ENCODE results near the gene THOC6. TPM values are rescaled to one million over a fixed set of nuclear protein-coding genes. Genes with fewer than 3 reads are reported as not detected.
"Not testable (repeated sequence)": the region's sequence is repeated elsewhere in the genome, so short reads cannot be mapped to it uniquely, and the experiment has no call there.

THOC6 gene
- total RNA-seq, 1 donor from 2014 or later, result 22.6 TPM

GRCh38 chr16:3054965-3055733 is 31.3 kb downstream of the THOC6 start:
- DNase-seq (ENCODE audit: extremely low spot score in 2 of 2), result no peak
- no peaks in the 10 kb centered on the region for H3K36me3 ChIP-seq
- intact Hi-C loops (cut with DNase I), result loop anchor here (5.0 kb wide), 2 partner anchors 57 to 107 kb away; partner anchors contain the start of gene ZNF205
- peaks cover 19% of the 10 kb centered on the region for H3K4me1 ChIP-seq
- no peaks in the 10 kb centered on the region for H3K9me3 ChIP-seq
- H3K27ac ChIP-seq, result no peak overlapping the region
- H3K27me3 ChIP-seq, result no peaks in the 10 kb centered on the region
- H3K4me3 ChIP-seq, result no peak overlapping the region
- TF ChIP-seq POLR2AphosphoS5 (IDR thresholded peaks at IDR 0.05; ENCODE audit: insufficient read depth in 1 of 2, low read depth in 1 of 2), result no peak
- no peak for TF ChIP-seq CTCF (IDR thresholded peaks at IDR 0.05)
- TF ChIP-seq POLR2A (IDR thresholded peaks at IDR 0.05), result no peak

GRCh38 chr16:3055734-3056115 is 31.9 kb downstream of the THOC6 start:
- not testable (repeated sequence) for DNase-seq (ENCODE audit: extremely low spot score in 2 of 2); H3K27me3 ChIP-seq; H3K36me3 ChIP-seq; H3K4me3 ChIP-seq; H3K9me3 ChIP-seq; H3K27ac ChIP-seq
- intact Hi-C loops (cut with DNase I), result loop anchor here (5.0 kb wide), 2 partner anchors 57 to 107 kb away; partner anchors contain the start of gene ZNF205
- H3K4me1 ChIP-seq, result peaks cover 19% of the 10 kb centered on the region

- intact Hi-C loops (cut with DNase I), result loop anchor here (5.0 kb wide), 2 partner anchors 56 to 106 kb away; partner anchors contain the start of gene ZNF205
- Histone ChIP-seq H3K9me3 (no peaks in the 10 kb centered on the region), H3K4me3 (no peak overlapping the region), H3K4me1 (peaks cover 19% of the 10 kb centered on the region), H3K27ac (no peak overlapping the region), H3K27me3 (no peaks in the 10 kb centered on the region), H3K36me3 (no peaks in the 10 kb centered on the region)
- no peak for DNase-seq (ENCODE audit: extremely low spot score in 2 of 2)
- TF ChIP-seq CTCF (IDR thresholded peaks at IDR 0.05) (no peak), POLR2AphosphoS5 (IDR thresholded peaks at IDR 0.05; ENCODE audit: insufficient read depth in 1 of 2, low read depth in 1 of 2) (no peak), POLR2A (IDR thresholded peaks at IDR 0.05) (no peak)
Observed at GRCh38 chr16:3056336-3057180, 32.7 kb downstream of the THOC6 start.

GRCh38 chr16:3057181-3058138 is 33.6 kb downstream of the THOC6 start:
- Histone ChIP-seq H3K27me3 (no peaks in the 10 kb centered on the region), H3K4me1 (peaks cover 19% of the 10 kb centered on the region), H3K4me3 (peak overlapping the region; percentile 78 to 80), H3K9me3 (no peaks in the 10 kb centered on the region), H3K36me3 (no peaks in the 10 kb centered on the region), H3K27ac (no peak overlapping the region)
- intact Hi-C loops (cut with DNase I), result loop anchor here (5.0 kb wide), 2 partner anchors 55 to 105 kb away; partner anchors contain the start of gene ZNF205
- TF ChIP-seq POLR2A (IDR thresholded peaks at IDR 0.05) (no peak), CTCF (IDR thresholded peaks at IDR 0.05) (no peak), POLR2AphosphoS5 (IDR thresholded peaks at IDR 0.05; ENCODE audit: insufficient read depth in 1 of 2, low read depth in 1 of 2) (no peak)
- no peak for DNase-seq (ENCODE audit: extremely low spot score in 2 of 2)
